ENCODE data around the gene ARID4B.
"Not testable (repeated sequence)": the region's sequence is repeated elsewhere in the genome, so short reads cannot be mapped to it uniquely, and the experiment has no call there.

Gene ARID4B

GRCh38 chr1:235221653-235222375 is 106.2 kb downstream of the ARID4B start:
- no peak for DNase-seq

- DNase-seq = no peak
Observed at GRCh38 chr1:235215453-235215852, 112.5 kb downstream of the ARID4B start.

- DNase-seq = not testable (repeated sequence)
Observed at GRCh38 chr1:235214962-235215361, 113.0 kb downstream of the ARID4B start.

- DNase-seq = no peak
Observed at GRCh38 chr1:235213752-235214151, 114.2 kb downstream of the ARID4B start.

- DNase-seq = no peak
Observed at GRCh38 chr1:235211517-235211916, 116.5 kb downstream of the ARID4B start.

- no peak for DNase-seq
Observed at GRCh38 chr1:235207209-235207565, 120.8 kb downstream of the ARID4B start.

- DNase-seq = no peak
Observed at GRCh38 chr1:235206533-235207208, 121.3 kb downstream of the ARID4B start.

GRCh38 chr1:235205687-235206086 is 122.3 kb downstream of the ARID4B start:
- DNase-seq = no peak

GRCh38 chr1:235203428-235203827 is 124.6 kb downstream of the ARID4B start:
- no peak for DNase-seq

- DNase-seq = not testable (repeated sequence)
Observed at GRCh38 chr1:235202447-235202846, 125.5 kb downstream of the ARID4B start.

GRCh38 chr1:235199441-235199840 is 128.5 kb downstream of the ARID4B start:
- DNase-seq = no peak

GRCh38 chr1:235190431-235190830 is 137.5 kb downstream of the ARID4B start:
- DNase-seq = no peak

- no peak for DNase-seq
Observed at GRCh38 chr1:235187316-235187715, 140.7 kb downstream of the ARID4B start.

GRCh38 chr1:235181561-235182245 is 146.3 kb downstream of the ARID4B start:
- no peak for DNase-seq

- DNase-seq = no peak
Observed at GRCh38 chr1:235180916-235181460, 147.0 kb downstream of the ARID4B start.

- no peak for DNase-seq
Observed at GRCh38 chr1:235176486-235176885, 151.5 kb downstream of the ARID4B start.

- DNase-seq = no peak
Observed at GRCh38 chr1:235169986-235170385, 158.0 kb downstream of the ARID4B start.

GRCh38 chr1:235168375-235168774 is 159.6 kb downstream of the ARID4B start:
- no peak for DNase-seq

GRCh38 chr1:235161685-235162327 is 166.2 kb downstream of the ARID4B start:
- DNase-seq = no peak

- DNase-seq = peak; percentile 91 to 93
Observed at GRCh38 chr1:235160957-235161684, 166.9 kb downstream of the ARID4B start, which contains the start of gene RBM34. RBM34 (minus strand) TSS chr1:235161250; CDS start chr1:235161226, 24 bp downstream.

GRCh38 chr1:235160383-235160956 is 167.5 kb downstream of the ARID4B start:
- peak in 1 of 2 donors; percentile 49 for DNase-seq

GRCh38 chr1:235159930-235160329 is 168.0 kb downstream of the ARID4B start:
- not testable (repeated sequence) for DNase-seq

Measured in inflammatory macrophage (primary cell).